ENCODE results near the gene DNAI1.

GRCh38 chr9:34428325-34428958 is 30.2 kb upstream of the DNAI1 start:
- TF ChIP-seq POLR2A (IDR thresholded peaks at IDR 0.05) (no peak), CTCF (IDR thresholded peaks at IDR 0.05) (no peak)
